Aorta (tissue), 5 donors: ENCODE results near the gene KLF8. TPM values are rescaled to one million over a fixed set of nuclear protein-coding genes. Genes with fewer than 3 reads are reported as not detected.
"Not testable (repeated sequence)": the region's sequence is repeated elsewhere in the genome, so short reads cannot be mapped to it uniquely, and the experiment has no call there.

Experiments
- ATAC-seq: fragments of 200-7000 bp; cut with Tn5 transposase; one replicate; pipeline ENCODE4 v1.9.1; 2022; ENCODE audit warnings: moderate library complexity; ENCODE audit not compliant: low FRiP score
- DNase-seq, 2 donors: peaks; one replicate each; pipeline ENCODE4 v3.0.0-alpha.2; 2020
- H3K27ac ChIP-seq, 2 donors: one replicate each; pipeline ENCODE4 v1.5.1; 2013; ENCODE audit warnings: low read length in 2 of 2, mild to moderate bottlenecking in 2 of 2, moderate library complexity in 2 of 2, control low read depth in 1 of 2, inconsistent platforms in 1 of 2, low read depth in 1 of 2
- H3K27me3 ChIP-seq, 2 donors: one replicate each; pipeline ENCODE4 v1.6.1; 2013; ENCODE audit warnings: control low read depth in 1 of 2, low read length in 1 of 2, mild to moderate bottlenecking in 1 of 2, moderate library complexity in 1 of 2; ENCODE audit not compliant: insufficient read depth in 2 of 2, control insufficient read depth in 1 of 2
- H3K36me3 ChIP-seq, 2 donors: one replicate each; pipeline ENCODE4 v1.6.1; 2013; ENCODE audit warnings: control low read depth in 1 of 2, low read length in 1 of 2, mild to moderate bottlenecking in 1 of 2; ENCODE audit not compliant: insufficient read depth in 2 of 2, control insufficient read depth in 1 of 2
- H3K4me1 ChIP-seq, 2 donors: one replicate each; pipeline ENCODE4 v1.6.1; 2013; ENCODE audit warnings: low read length in 2 of 2, control low read depth in 1 of 2, mild to moderate bottlenecking in 1 of 2, moderate library complexity in 1 of 2; ENCODE audit not compliant: insufficient read depth in 2 of 2, control insufficient read depth in 1 of 2
- H3K4me3 ChIP-seq, 2 donors: one replicate each; pipeline ENCODE4 v1.5.1; 2013; ENCODE audit warnings: low read length in 2 of 2, control low read depth in 1 of 2, mild to moderate bottlenecking in 1 of 2
- H3K9me3 ChIP-seq: one replicate; pipeline ENCODE4 v1.6.1; 2013; ENCODE audit warnings: mild to moderate bottlenecking, low read length; ENCODE audit not compliant: control insufficient read depth
- WGBS, 2 donors: extraction: QIAGEN DNeasy Blood & Tissue Kit; methylation state at CpG; one replicate each; pipeline ENCODE4 v1.1.7; 2013; 5-methylcytosine and 5-hydroxymethylcytosine counted together
- intact Hi-C, 2 donors: fragments of 100-400 bp; cut with DNase I; formaldehyde crosslinking; loops; one replicate each; pipeline versions ENCODE4 v1.14.2 to v1.15.0; 2022
- long read RNA-seq, 2 donors: library from polyadenylated mRNA; unstranded; transcript quantifications; one replicate each; pipeline ENCODE4 v2.0.0, GENCODE V29; 2020 to 2021
- polyA plus RNA-seq, 2 donors: library from polyadenylated mRNA; stranded (reverse); fragments of 200-250 nt; gene quantifications; one replicate each; pipeline ENCODE4 v1.2.3, GENCODE V29; 2013
- total RNA-seq, 2 donors: library from RNA; stranded (reverse); fragmentation: NEBNext Ultra II Directional; extraction: Animal tissue kit (Norgen Biotek cat#: 25700); gene quantifications; one replicate each; pipeline ENCODE4 v1.2.1, GENCODE V29; 2021
- donor health status: healthy with polysubstance abuse.
- donor health status: Bipolar disorder and iron deficiency.
- donor health status: DM: no; HTN: no; CAD: no.
- donor health status: DM: no; HTN: no; CAD: no.
- donor health status: DM: yes; HTN: yes; CAD: no.

Gene KLF8
- total RNA-seq: 10 to 100 TPM; 23.6 to 28.3 TPM
- 10 to 100 TPM in 1 of 2 donors, 1 to 10 TPM in 1; 1.5 to 20.7 TPM for polyA plus RNA-seq
- long read RNA-seq, donor 1, full-length matches to known transcripts: 17 of 34 reads
- long read RNA-seq, donor 1, partial matches to known transcripts: 6 of 34 reads
- long read RNA-seq, donor 1, other reads (novel, unspliced or antisense): 11 of 34 reads
- long read RNA-seq, donor 2, partial matches to known transcripts: 2 of 10 reads
- long read RNA-seq, donor 2, other reads (novel, unspliced or antisense): 6 of 10 reads

- Histone ChIP-seq H3K4me3 (peak within 1 kb of the TSS; percentile 43 to 82), H3K27ac (peak within 1 kb of the TSS in 1 of 2 donors; percentile 65), H3K4me1 (no peaks in the 10 kb centered on the region), H3K27me3 (no peaks in the 10 kb centered on the region), H3K36me3 (no peaks in the 10 kb centered on the region), H3K9me3 (no peaks in the 10 kb centered on the region)
- 1 to 37% methylated on average over 38 of the region's 38 CpGs for WGBS, 2 donors
- ATAC-seq (peak; percentile 81), DNase-seq (peak in 1 of 2 donors; percentile 59)
- intact Hi-C loops: loop anchor here in 1 of 2 donors (10.0 kb wide), 2 partner anchors 328 to 518 kb away; partner anchors contain the start of gene RRAGB
Observed at GRCh38 chrX:56232221-56233082, at the start of gene KLF8. TSS of gene KLF8 (plus strand) at chrX:56232356. CDS start at chrX:56233335, 979 bp downstream.

- intact Hi-C loops: not testable (repeated sequence)
Observed at GRCh38 chrX:56206945-56207344, 25.2 kb upstream of the KLF8 start.

DNA sequence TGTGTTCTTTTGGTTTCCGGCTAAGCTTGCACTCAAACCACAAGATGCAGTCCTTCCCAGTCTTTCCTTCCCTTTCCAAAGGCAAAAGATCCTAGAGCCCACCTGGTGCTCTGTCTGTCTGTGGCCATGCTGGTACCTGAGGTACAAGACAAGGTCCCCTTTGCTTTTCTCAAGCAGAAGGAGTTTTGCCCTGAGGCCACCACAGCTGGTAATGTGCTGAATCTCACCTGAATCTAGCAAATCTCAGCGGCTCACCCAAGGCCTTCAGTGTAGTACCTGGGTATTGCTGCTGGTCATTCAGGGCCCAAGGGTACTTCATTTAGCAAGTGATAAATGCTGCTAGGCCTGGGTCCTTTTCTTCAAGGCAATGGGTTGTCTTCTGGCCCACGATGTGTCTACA, 20.5 kb upstream of the KLF8 start:
- WGBS, 2 donors: 75 to 95% methylated on average over 3 of the region's 3 CpGs
- ATAC-seq: no peak
- H3K27ac ChIP-seq: no peak overlapping the region
- no peaks in the 10 kb centered on the region for H3K36me3 ChIP-seq
- H3K27me3 ChIP-seq: no peaks in the 10 kb centered on the region
- no peak overlapping the region for H3K4me3 ChIP-seq
- intact Hi-C loops: no loop called here
- no peaks in the 10 kb centered on the region for H3K4me1 ChIP-seq
- H3K9me3 ChIP-seq: no peaks in the 10 kb centered on the region
- DNase-seq: no peak

More at GRCh38 chrX:56206945-56207344, 25.2 kb upstream of the KLF8 start:
- ATAC-seq, H3K27me3 ChIP-seq, H3K4me3 ChIP-seq, H3K4me1 ChIP-seq, H3K36me3 ChIP-seq, DNase-seq, H3K9me3 ChIP-seq, H3K27ac ChIP-seq: not testable (repeated sequence)
- 71 to 90% methylated on average over 2 of the region's 2 CpGs for WGBS, 2 donors

GRCh38 chrX:56216332-56216731, 15.8 kb upstream of the KLF8 start:
- intact Hi-C loops: loop anchor here in 1 of 2 donors (5.0 kb wide), 1 partner anchor 511 kb away; the partner anchor contains the start of gene NBDY
- ATAC-seq: no peak
- WGBS, 2 donors: 74 to 100% methylated on average over 1 of the region's 1 CpG
- H3K27ac ChIP-seq: no peak overlapping the region
- no peaks in the 10 kb centered on the region for H3K36me3 ChIP-seq
- no peaks in the 10 kb centered on the region for H3K4me1 ChIP-seq
- H3K27me3 ChIP-seq: no peaks in the 10 kb centered on the region
- no peaks in the 10 kb centered on the region for H3K9me3 ChIP-seq
- no peak for DNase-seq
- no peak overlapping the region for H3K4me3 ChIP-seq

- WGBS, 2 donors: 22 to 26% methylated on average over 4 of the region's 4 CpGs
- ATAC-seq: no peak
Observed at GRCh38 chrX:56219700-56220099, 12.5 kb upstream of the KLF8 start.

GRCh38 chrX:56221101-56221500, 11.1 kb upstream of the KLF8 start:
- H3K36me3 ChIP-seq: no peaks in the 10 kb centered on the region
- no peak overlapping the region for H3K27ac ChIP-seq
- ATAC-seq: no peak
- 66 to 71% methylated on average over 5 of the region's 5 CpGs for WGBS, 2 donors
- no peaks in the 10 kb centered on the region for H3K4me1 ChIP-seq
- H3K4me3 ChIP-seq: no peak overlapping the region
- intact Hi-C loops: no loop called here
- no peaks in the 10 kb centered on the region for H3K27me3 ChIP-seq
- DNase-seq: no peak
- no peaks in the 10 kb centered on the region for H3K9me3 ChIP-seq

More at GRCh38 chrX:56219700-56220099, 12.5 kb upstream of the KLF8 start:
- no peaks in the 10 kb centered on the region for H3K4me1 ChIP-seq
- H3K36me3 ChIP-seq: no peaks in the 10 kb centered on the region
- no peak for DNase-seq
- no peaks in the 10 kb centered on the region for H3K9me3 ChIP-seq
- no peak overlapping the region for H3K4me3 ChIP-seq
- intact Hi-C loops: loop anchor here (2.0 to 5.0 kb wide), 2 partner anchors 29 to 508 kb away; partner anchors contain the start of gene NBDY (in 1 of the 2)
- H3K27ac ChIP-seq: no peak overlapping the region
- H3K27me3 ChIP-seq: no peaks in the 10 kb centered on the region

- ATAC-seq: no peak
- intact Hi-C loops: no loop called here
- no peaks in the 10 kb centered on the region for H3K9me3 ChIP-seq
Observed at GRCh38 chrX:56222473-56223000, 9.6 kb upstream of the KLF8 start.

GRCh38 chrX:56226980-56227379, 5.2 kb upstream of the KLF8 start:
- ATAC-seq (no peak), DNase-seq (no peak)
- Histone ChIP-seq H3K9me3 (no peaks in the 10 kb centered on the region), H3K4me3 (no peak overlapping the region), H3K36me3 (no peaks in the 10 kb centered on the region), H3K27ac (no peak overlapping the region), H3K4me1 (no peaks in the 10 kb centered on the region), H3K27me3 (no peaks in the 10 kb centered on the region)
- intact Hi-C loops: no loop called here
- WGBS, 2 donors: 43 to 71% methylated on average over 1 of the region's 1 CpG

More at GRCh38 chrX:56222473-56223000, 9.6 kb upstream of the KLF8 start:
- no peak for DNase-seq
- Histone ChIP-seq H3K27ac (no peak overlapping the region), H3K4me1 (no peaks in the 10 kb centered on the region), H3K27me3 (no peaks in the 10 kb centered on the region), H3K4me3 (no peak overlapping the region), H3K36me3 (no peaks in the 10 kb centered on the region)
- 94 to 96% methylated on average over 25 to 28 of the region's 28 CpGs for WGBS, 2 donors
